Measurements from ENCODE around the gene DIP2A. TPM values are rescaled to one million over a fixed set of nuclear protein-coding genes. Genes with fewer than 3 reads are reported as not detected.

The DIP2A gene
- total and polyA plus RNA-seq, 2 of the 8 experiments (the other 6 are each of a cell fraction or from before 2014, with no cell fraction given) = 16.0 to 27.1 TPM

DNA sequence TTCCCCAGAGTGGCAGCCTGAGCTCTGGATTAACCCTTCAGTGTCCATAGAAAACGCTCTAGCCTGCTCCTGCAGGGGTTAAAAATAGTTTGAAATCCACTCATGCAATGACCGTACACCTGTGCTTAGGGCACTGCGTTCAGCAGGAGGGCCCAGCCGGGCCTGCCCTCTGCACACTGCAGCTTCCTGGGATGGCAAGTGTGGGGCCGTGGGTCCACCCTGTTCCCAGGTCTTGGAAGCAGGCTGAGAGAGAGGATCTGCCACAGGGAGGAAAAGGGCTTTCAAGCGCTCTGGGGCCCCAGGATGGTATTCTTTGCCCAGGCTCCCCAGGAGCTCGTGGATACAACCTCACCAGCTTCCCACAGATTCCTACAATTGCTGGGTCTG lies 147.7 kb downstream of the DIP2A start:
- Histone ChIP-seq H3K23ac (ENCODE audit: insufficient read length) (no peak overlapping the region), H3K4ac (replicated peaks; ENCODE audit: insufficient read length, low read depth, low read length) (no peak overlapping the region), H3K56ac (replicated peaks; ENCODE audit: insufficient read length, low read depth, low read length) (no peak overlapping the region), H2BK20ac (ENCODE audit: low read length) (no peak overlapping the region), H3K9me3 (ENCODE audit: insufficient read depth in 2 of 2, low read depth in 1 of 2, low read length in 1 of 2) (peaks cover 6 to 8% of the 10 kb centered on the region in 2 experiments; a peak in 2 of 4 replicates), H4K20me1 (replicated peaks in 1 of 2; ENCODE audit: control insufficient read depth in 1 of 2, insufficient read depth in 2 of 2, low read length in 2 of 2) (no peaks in the 10 kb centered on the region), H3K4me3 (ENCODE audit: extremely low read depth in 1 of 4, insufficient read depth in 2 of 4, low read depth in 3 of 4, low read length in 4 of 4) (no peak overlapping the region), H2AFZ (ENCODE audit: low read length) (no peak overlapping the region), H3K4me1 (replicated peaks in 1 of 4; ENCODE audit: control insufficient read depth in 3 of 4, insufficient read depth in 4 of 4, low read length in 3 of 4) (peaks cover 3 to 11% (median 4%) of the 10 kb centered on the region in 4 experiments; a peak in 4 of 7 replicates), H3K9ac (replicated peaks in 1 of 4; ENCODE audit: extremely low read depth in 1 of 4, low read depth in 3 of 4, low read length in 3 of 4) (no peak overlapping the region), H4K91ac (replicated peaks; ENCODE audit: insufficient read length, low read length) (peak overlapping the region; percentile 44), H3K27ac (ENCODE audit: low read depth, low read length) (no peak overlapping the region), H3K23me2 (ENCODE audit: low read depth, low read length) (no peaks in the 10 kb centered on the region), H3K36me3 (ENCODE audit: control insufficient read depth in 2 of 4, insufficient read depth in 4 of 4, low read length in 3 of 4) (no peaks in the 10 kb centered on the region), H3K27me3 (replicated peaks in 1 of 4; ENCODE audit: control insufficient read depth in 3 of 4, extremely low read depth in 1 of 4, insufficient read depth in 3 of 4, low read length in 3 of 4) (no peaks in the 10 kb centered on the region), H2BK12ac (ENCODE audit: low read depth, low read length) (0 out of 2 replicates have a peak overlapping the region, but pooled peaks have one; percentile 18), H2BK15ac (ENCODE audit: low read length) (0 out of 2 replicates have a peak overlapping the region, but pooled peaks have one; percentile 36), H4K8ac (ENCODE audit: extremely low read depth, insufficient read depth, low read length) (no peak overlapping the region), H3K14ac (ENCODE audit: insufficient read length) (no peak overlapping the region), H2AK5ac (ENCODE audit: low read depth, low read length) (no peak overlapping the region), H2BK5ac (ENCODE audit: low read depth, low read length) (no peak overlapping the region), H3K4me2 (ENCODE audit: insufficient read depth in 1 of 2, low read depth in 2 of 2, low read length in 2 of 2) (no peak overlapping the region), H3K79me1 (ENCODE audit: low read depth, low read length) (no peaks in the 10 kb centered on the region), H4K5ac (ENCODE audit: insufficient read length, low read depth, low read length) (no peak overlapping the region), H3K79me2 (ENCODE audit: control insufficient read depth in 1 of 2, insufficient read depth in 2 of 2, low read length in 2 of 2) (no peaks in the 10 kb centered on the region), H2BK120ac (replicated peaks; ENCODE audit: low read depth, low read length) (no peak overlapping the region), H3K18ac (ENCODE audit: extremely low read depth, low read length) (no peak overlapping the region)
- TF ChIP-seq PHF8 (conservative IDR thresholded peaks at IDR 0.05; ENCODE audit: low read depth, low read length) (no peak), SAP30 (IDR thresholded peaks at IDR 0.05; ENCODE audit: insufficient read depth, insufficient replicate concordance, low read length) (no peak), JUND (IDR thresholded peaks at IDR 0.05; ENCODE audit: low read length) (no peak), CBX8 (IDR thresholded peaks at IDR 0.05; ENCODE audit: borderline replicate concordance, low read depth, low read length) (no peak), EZH2 (IDR thresholded peaks at IDR 0.05; ENCODE audit: low read depth, low read length, severe bottlenecking) (no peak), CREB1 (IDR thresholded peaks at IDR 0.05) (no peak)
- TF ChIP-seq, protein P1, sequence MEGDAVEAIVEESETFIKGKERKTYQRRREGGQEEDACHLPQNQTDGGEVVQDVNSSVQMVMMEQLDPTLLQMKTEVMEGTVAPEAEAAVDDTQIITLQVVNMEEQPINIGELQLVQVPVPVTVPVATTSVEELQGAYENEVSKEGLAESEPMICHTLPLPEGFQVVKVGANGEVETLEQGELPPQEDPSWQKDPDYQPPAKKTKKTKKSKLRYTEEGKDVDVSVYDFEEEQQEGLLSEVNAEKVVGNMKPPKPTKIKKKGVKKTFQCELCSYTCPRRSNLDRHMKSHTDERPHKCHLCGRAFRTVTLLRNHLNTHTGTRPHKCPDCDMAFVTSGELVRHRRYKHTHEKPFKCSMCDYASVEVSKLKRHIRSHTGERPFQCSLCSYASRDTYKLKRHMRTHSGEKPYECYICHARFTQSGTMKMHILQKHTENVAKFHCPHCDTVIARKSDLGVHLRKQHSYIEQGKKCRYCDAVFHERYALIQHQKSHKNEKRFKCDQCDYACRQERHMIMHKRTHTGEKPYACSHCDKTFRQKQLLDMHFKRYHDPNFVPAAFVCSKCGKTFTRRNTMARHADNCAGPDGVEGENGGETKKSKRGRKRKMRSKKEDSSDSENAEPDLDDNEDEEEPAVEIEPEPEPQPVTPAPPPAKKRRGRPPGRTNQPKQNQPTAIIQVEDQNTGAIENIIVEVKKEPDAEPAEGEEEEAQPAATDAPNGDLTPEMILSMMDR (IDR thresholded peaks at IDR 0.05; ENCODE audit: control extremely low read depth in 1 of 3, insufficient read depth in 1 of 3, low read depth in 1 of 3, low read length in 3 of 3) = no peak
- TF ChIP-seq, protein P2, sequence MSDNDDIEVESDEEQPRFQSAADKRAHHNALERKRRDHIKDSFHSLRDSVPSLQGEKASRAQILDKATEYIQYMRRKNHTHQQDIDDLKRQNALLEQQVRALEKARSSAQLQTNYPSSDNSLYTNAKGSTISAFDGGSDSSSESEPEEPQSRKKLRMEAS (IDR thresholded peaks at IDR 0.05) = no peak
- WGBS, 2 experiments (ENCODE audit: extremely low coverage in 1 of 2, insufficient coverage in 1 of 2, insufficient read length in 1 of 2, insufficient replicate concordance in 2 of 2, low coverage in 1 of 2, low lambda C conversion rate in 2 of 2, missing lambda C conversion rate in 1 of 2) = 90% methylated on average over 7 of the region's 7 CpGs; no CpG with 5 or more reads in 1 of the 2 experiments
- POLR2A ChIA-PET (ENCODE audit: partially characterized antibody) = no interaction called here
- no peak for DNase-seq (ENCODE audit: low read depth in 1 of 2, low spot score in 2 of 2)
- no peak for FAIRE-seq
- CTCF ChIA-PET (ENCODE audit: partially characterized antibody) = no interaction called here
